Measurements from ENCODE around the gene ST7.

- TF ChIP-seq, protein P1, sequence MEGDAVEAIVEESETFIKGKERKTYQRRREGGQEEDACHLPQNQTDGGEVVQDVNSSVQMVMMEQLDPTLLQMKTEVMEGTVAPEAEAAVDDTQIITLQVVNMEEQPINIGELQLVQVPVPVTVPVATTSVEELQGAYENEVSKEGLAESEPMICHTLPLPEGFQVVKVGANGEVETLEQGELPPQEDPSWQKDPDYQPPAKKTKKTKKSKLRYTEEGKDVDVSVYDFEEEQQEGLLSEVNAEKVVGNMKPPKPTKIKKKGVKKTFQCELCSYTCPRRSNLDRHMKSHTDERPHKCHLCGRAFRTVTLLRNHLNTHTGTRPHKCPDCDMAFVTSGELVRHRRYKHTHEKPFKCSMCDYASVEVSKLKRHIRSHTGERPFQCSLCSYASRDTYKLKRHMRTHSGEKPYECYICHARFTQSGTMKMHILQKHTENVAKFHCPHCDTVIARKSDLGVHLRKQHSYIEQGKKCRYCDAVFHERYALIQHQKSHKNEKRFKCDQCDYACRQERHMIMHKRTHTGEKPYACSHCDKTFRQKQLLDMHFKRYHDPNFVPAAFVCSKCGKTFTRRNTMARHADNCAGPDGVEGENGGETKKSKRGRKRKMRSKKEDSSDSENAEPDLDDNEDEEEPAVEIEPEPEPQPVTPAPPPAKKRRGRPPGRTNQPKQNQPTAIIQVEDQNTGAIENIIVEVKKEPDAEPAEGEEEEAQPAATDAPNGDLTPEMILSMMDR (IDR thresholded peaks at IDR 0.05) = no peak
- TF ChIP-seq EZH2 (IDR thresholded peaks at IDR 0.05; ENCODE audit: borderline replicate concordance, insufficient read depth, low read depth, low read length, poor library complexity, severe bottlenecking) = no peak
These were observed 143.0 kb downstream of the ST7 start for GRCh38 chr7:117096330-117096729.
